ENCODE data around the gene HDHD3.

GRCh38 chr9:113369855-113370140 is 7.0 kb downstream of the HDHD3 start:
- no peak for TF ChIP-seq CTCF (conservative IDR thresholded peaks at IDR 0.05; ENCODE audit: low read length)
- TF ChIP-seq EZH2phosphoT487 (IDR thresholded peaks at IDR 0.05; ENCODE audit: borderline replicate concordance, low read depth, low read length): no peak

All from OCI-LY7 (cell line).